Cerebellar cortex (tissue), 1 donor: ENCODE measurements around the gene CLASP1.
"Not testable (repeated sequence)": the region's sequence is repeated elsewhere in the genome, so short reads cannot be mapped to it uniquely, and the experiment has no call there.

ENCODE experiments used
- DNase-seq: peaks from one replicate; pipeline ENCODE4 v3.0.0-alpha.2; 2015; ENCODE audit warnings: low spot score

Gene CLASP1

GRCh38 chr2:121613774-121614173, 35.5 kb downstream of the CLASP1 start:
- no peak for DNase-seq

- no peak for DNase-seq
Measured at GRCh38 chr2:121613152-121613551, 36.1 kb downstream of the CLASP1 start.

- no peak for DNase-seq
Measured at GRCh38 chr2:121611730-121612705, 37.2 kb downstream of the CLASP1 start.

- DNase-seq, result not testable (repeated sequence)
Measured at GRCh38 chr2:121611048-121611649, 38.1 kb downstream of the CLASP1 start.

GRCh38 chr2:121610487-121610874, 38.8 kb downstream of the CLASP1 start:
- not testable (repeated sequence) for DNase-seq

- no peak for DNase-seq
Measured at GRCh38 chr2:121608967-121609366, 40.3 kb downstream of the CLASP1 start.

- peak; percentile 23 for DNase-seq
Measured at GRCh38 chr2:121608367-121608766, 40.9 kb downstream of the CLASP1 start.

- DNase-seq, result no peak
Measured at GRCh38 chr2:121605820-121606733, 43.2 kb downstream of the CLASP1 start.

- no peak for DNase-seq
Measured at GRCh38 chr2:121603185-121603584, 46.1 kb downstream of the CLASP1 start.

GRCh38 chr2:121599963-121600651, 49.2 kb downstream of the CLASP1 start:
- DNase-seq, result no peak

GRCh38 chr2:121598087-121598486, 51.2 kb downstream of the CLASP1 start:
- DNase-seq, result no peak

GRCh38 chr2:121596221-121597080, 52.8 kb downstream of the CLASP1 start:
- DNase-seq, result peak; percentile 75

- no peak for DNase-seq
Measured at GRCh38 chr2:121595012-121595891, 54.0 kb downstream of the CLASP1 start.

GRCh38 chr2:121591199-121591598, 58.1 kb downstream of the CLASP1 start:
- DNase-seq, result no peak

GRCh38 chr2:121588357-121588756, 60.9 kb downstream of the CLASP1 start:
- DNase-seq, result no peak

GRCh38 chr2:121587131-121587530, 62.1 kb downstream of the CLASP1 start:
- no peak for DNase-seq

- DNase-seq, result no peak
Measured at GRCh38 chr2:121584741-121585140, 64.5 kb downstream of the CLASP1 start.

- DNase-seq, result no peak
Measured at GRCh38 chr2:121583555-121583954, 65.7 kb downstream of the CLASP1 start.

- DNase-seq, result no peak
Measured at GRCh38 chr2:121582272-121582671, 67.0 kb downstream of the CLASP1 start.

GRCh38 chr2:121579309-121579708, 70.0 kb downstream of the CLASP1 start:
- no peak for DNase-seq
